ENCODE data around the gene VCPKMT.

DNA sequence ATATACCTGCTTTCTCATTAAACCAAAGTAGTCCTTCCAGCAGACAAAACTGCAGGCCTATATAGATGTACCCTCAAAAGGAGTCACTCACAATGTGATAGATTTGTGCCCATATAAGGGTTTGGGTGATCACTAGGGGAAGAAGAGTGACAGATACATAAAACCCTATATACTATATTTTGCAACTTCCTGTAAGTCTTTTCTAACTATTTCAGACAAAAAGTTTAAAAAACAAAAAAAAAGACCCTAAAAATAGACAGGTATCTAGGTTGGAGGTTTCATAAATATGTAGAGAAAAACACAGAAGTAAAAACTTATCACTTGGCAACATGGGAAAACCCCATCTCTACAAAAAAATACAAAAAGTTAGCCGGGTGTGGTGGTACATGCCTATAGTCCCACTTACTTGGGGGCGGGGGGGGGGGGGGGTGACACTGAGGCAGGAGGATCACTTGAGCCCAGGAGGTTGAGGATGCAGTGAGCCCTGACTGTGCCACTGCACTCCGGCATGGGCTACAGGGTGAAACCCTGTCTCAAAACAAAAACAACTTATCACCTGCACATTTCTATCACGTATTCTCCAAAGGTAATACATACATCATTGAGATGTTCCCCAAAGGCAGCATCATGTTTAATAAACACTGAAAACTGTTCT is 2.9 kb downstream of the VCPKMT start:
- TF ChIP-seq, protein P1, sequence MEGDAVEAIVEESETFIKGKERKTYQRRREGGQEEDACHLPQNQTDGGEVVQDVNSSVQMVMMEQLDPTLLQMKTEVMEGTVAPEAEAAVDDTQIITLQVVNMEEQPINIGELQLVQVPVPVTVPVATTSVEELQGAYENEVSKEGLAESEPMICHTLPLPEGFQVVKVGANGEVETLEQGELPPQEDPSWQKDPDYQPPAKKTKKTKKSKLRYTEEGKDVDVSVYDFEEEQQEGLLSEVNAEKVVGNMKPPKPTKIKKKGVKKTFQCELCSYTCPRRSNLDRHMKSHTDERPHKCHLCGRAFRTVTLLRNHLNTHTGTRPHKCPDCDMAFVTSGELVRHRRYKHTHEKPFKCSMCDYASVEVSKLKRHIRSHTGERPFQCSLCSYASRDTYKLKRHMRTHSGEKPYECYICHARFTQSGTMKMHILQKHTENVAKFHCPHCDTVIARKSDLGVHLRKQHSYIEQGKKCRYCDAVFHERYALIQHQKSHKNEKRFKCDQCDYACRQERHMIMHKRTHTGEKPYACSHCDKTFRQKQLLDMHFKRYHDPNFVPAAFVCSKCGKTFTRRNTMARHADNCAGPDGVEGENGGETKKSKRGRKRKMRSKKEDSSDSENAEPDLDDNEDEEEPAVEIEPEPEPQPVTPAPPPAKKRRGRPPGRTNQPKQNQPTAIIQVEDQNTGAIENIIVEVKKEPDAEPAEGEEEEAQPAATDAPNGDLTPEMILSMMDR (IDR thresholded peaks at IDR 0.05): no peak
- no peak for TF ChIP-seq ZFX (IDR thresholded peaks at IDR 0.05; ENCODE audit: borderline replicate concordance)

Data from 22Rv1 (cell line).